SK-N-SH (cell line): Measurements from ENCODE around the gene MRPS24. TPM values are rescaled to one million over a fixed set of nuclear protein-coding genes. Genes with fewer than 3 reads are reported as not detected.
"Not testable (repeated sequence)": the region's sequence is repeated elsewhere in the genome, so short reads cannot be mapped to it uniquely, and the experiment has no call there.

Experiments used
- CTCF ChIA-PET: fragments of 300-600, 350-600 bp; formaldehyde crosslinking; extraction: SDS; loops from one replicate; lab custom pipeline; 2021; lab: Yijun Ruan, JAX
- POLR2A ChIA-PET: fragments of 350-600 bp; sonication (Branson Sonifier 250); formaldehyde crosslinking; extraction: SDS; loops from one replicate; lab custom pipeline; 2020; ENCODE audit warnings: antibody characterized with exemption, inconsistent platforms; lab: Yijun Ruan, JAX
- DNase-seq: peaks from one replicate; pipeline ENCODE4 v3.0.0; 2012
- H2AFZ ChIP-seq: fragments of 200-600 bp; sonication (generic); 2 replicates; pipeline ENCODE4 v1.8.1; 2016; ENCODE audit warnings: antibody characterized with exemption, mild to moderate bottlenecking, low read depth
- H3F3A ChIP-seq: fragments of 200-600 bp; sonication (generic); replicated peaks from 2 replicates; pipeline ENCODE3; 2016; ENCODE audit warnings: antibody characterized with exemption, mild to moderate bottlenecking; ENCODE audit not compliant: insufficient read depth
- H3K27ac ChIP-seq, 2 experiments: fragments of 200-500 bp in 1 of 2; fragments of 200-600 bp in 1 of 2; sonication (Bioruptor generic) in 1 of 2; sonication (generic), shearing (Covaris generic) in 1 of 2; 2 replicates each; pipeline versions ENCODE4 v1.5.1 to v1.6.1; 2014 to 2016; ENCODE audit warnings: low read depth in 2 of 2, inconsistent platforms in 1 of 2, low read length in 1 of 2, mild to moderate bottlenecking in 1 of 2, mixed read lengths in 1 of 2
- H3K27me3 ChIP-seq: fragments of 200-600 bp; sonication (generic), shearing (Covaris generic); 2 replicates; pipeline ENCODE4 v1.6.1; 2016; ENCODE audit warnings: mixed run types; ENCODE audit not compliant: insufficient read depth
- H3K36me3 ChIP-seq, 2 experiments: fragments of 200-500 bp in 1 of 2; fragments of 200-600 bp in 1 of 2; sonication (Bioruptor generic) in 1 of 2; sonication (generic) in 1 of 2; replicated peaks in 1 of 2; 2 replicates each; pipeline versions ENCODE3 to v1.5.1; 2014 to 2016; ENCODE audit warnings: low read length in 1 of 2, mild to moderate bottlenecking in 1 of 2; ENCODE audit not compliant: insufficient read depth in 2 of 2, control insufficient read depth in 1 of 2
- H3K4me1 ChIP-seq, 2 experiments: fragments of 200-500 bp in 1 of 2; fragments of 200-600 bp in 1 of 2; sonication (Bioruptor generic) in 1 of 2; sonication (generic), shearing (Covaris generic) in 1 of 2; 2 replicates each; pipeline versions ENCODE4 v1.5.1 to v1.6.1; 2014 to 2016; ENCODE audit warnings: low read depth in 1 of 2, low read length in 1 of 2, mixed run types in 1 of 2; ENCODE audit not compliant: insufficient read depth in 2 of 2, control insufficient read depth in 1 of 2
- H3K4me2 ChIP-seq: fragments of 200-600 bp; sonication (generic), shearing (Covaris generic); 2 replicates; pipeline ENCODE4 v1.6.1; 2017; ENCODE audit warnings: mixed run types
- H3K4me3 ChIP-seq, 2 experiments: fragments of 200-500 bp in 1 of 2; fragments of 200-600 bp in 1 of 2; sonication (Bioruptor generic) in 1 of 2; sonication (generic), shearing (Covaris generic) in 1 of 2; 2 replicates each; pipeline versions ENCODE4 v1.5.1 to v1.8.1; 2014 to 2016; ENCODE audit warnings: low read depth in 2 of 2, inconsistent platforms in 1 of 2, low read length in 1 of 2, mild to moderate bottlenecking in 1 of 2, mixed read lengths in 1 of 2, moderate library complexity in 1 of 2
- H3K79me2 ChIP-seq: fragments of 200-600 bp; sonication (generic); 2 replicates; pipeline ENCODE4 v1.8.1; 2017; ENCODE audit warnings: mild to moderate bottlenecking; ENCODE audit not compliant: insufficient read depth
- H3K9ac ChIP-seq: fragments of 200-600 bp; sonication (generic); 2 replicates; pipeline ENCODE4 v1.6.1; 2017; ENCODE audit warnings: mixed run types
- H3K9me2 ChIP-seq: fragments of 200-600 bp; sonication (generic); 2 replicates; pipeline ENCODE4 v1.6.1; 2017; ENCODE audit warnings: mixed run types
- H3K9me3 ChIP-seq: fragments of 200-600 bp; sonication (generic); 2 replicates; pipeline ENCODE4 v1.6.1; 2017; ENCODE audit warnings: mixed run types, mild to moderate bottlenecking, moderate library complexity
- H4K20me1 ChIP-seq: fragments of 200-600 bp; sonication (generic); 2 replicates; pipeline ENCODE4 v1.6.1; 2017; ENCODE audit warnings: mild to moderate bottlenecking, mixed run types; ENCODE audit not compliant: insufficient read depth
- EP300 ChIP-seq, 2 experiments: IDR thresholded peaks; 2 replicates each; pipeline versions ENCODE4 v1.4.0 to v1.6.1; 2012; ENCODE audit warnings: borderline replicate concordance in 1 of 2, low read depth in 1 of 2, low read length in 1 of 2
- FOSL2 ChIP-seq: IDR thresholded peaks from 2 replicates; pipeline ENCODE4 v1.4.0; 2012; ENCODE audit warnings: low read depth, mild to moderate bottlenecking, moderate library complexity, borderline replicate concordance
- FOXJ3 ChIP-seq: sonication (generic); formaldehyde crosslinking; IDR thresholded peaks from 2 replicates; pipeline ENCODE4 v1.5.1; 2020; ENCODE audit warnings: mild to moderate bottlenecking, missing genetic modification reagents
- GABPA ChIP-seq: IDR thresholded peaks from 2 replicates; pipeline ENCODE4 v1.4.0; 2012; ENCODE audit warnings: low read depth, mild to moderate bottlenecking
- MEF2A ChIP-seq: IDR thresholded peaks from 2 replicates; pipeline ENCODE4 v1.4.0; 2012; ENCODE audit warnings: low read depth, borderline replicate concordance
- MXI1 ChIP-seq: IDR thresholded peaks from 2 replicates; pipeline ENCODE4 v1.6.1; 2012; ENCODE audit warnings: mild to moderate bottlenecking, low read depth, low read length, improper control_type of control experiment
- NRF1 ChIP-seq: IDR thresholded peaks from 2 replicates; pipeline ENCODE4 v1.6.1; 2012; ENCODE audit warnings: low read depth, mild to moderate bottlenecking, low read length
- RFX5 ChIP-seq: IDR thresholded peaks from 2 replicates; pipeline ENCODE4 v1.6.1; 2012; ENCODE audit warnings: mild to moderate bottlenecking, improper control_type of control experiment, low read length
- SMC3 ChIP-seq: IDR thresholded peaks from 2 replicates; pipeline ENCODE4 v1.6.1; 2012; ENCODE audit warnings: low read depth, low read length, improper control_type of control experiment
- TAF1 ChIP-seq: IDR thresholded peaks from 2 replicates; pipeline ENCODE4 v1.6.1; 2012; ENCODE audit warnings: low read depth, mild to moderate bottlenecking, low read length, moderate library complexity, borderline replicate concordance
- TCF12 ChIP-seq: IDR thresholded peaks from 2 replicates; pipeline ENCODE4 v1.4.0; 2012
- TEAD4 ChIP-seq: IDR thresholded peaks from 2 replicates; pipeline ENCODE4 v1.4.0; 2012; ENCODE audit warnings: mild to moderate bottlenecking, borderline replicate concordance; ENCODE audit not compliant: insufficient read depth
- WGBS: methylation state at CpG from one replicate; pipeline ENCODE4 v1.1.6; 2017; ENCODE audit warnings: low lambda C conversion rate; 5-methylcytosine and 5-hydroxymethylcytosine counted together
- polyA plus RNA-seq, 3 experiments: library from polyadenylated mRNA; depleted of rRNA; stranded (reverse); fragments of >200 nt; gene quantifications; 2 replicates each; pipeline ENCODE4 v1.2.3, GENCODE V29; 2012
- TF ChIP-seq, protein P1 (sequence below): fragments of 150-350 bp; IDR thresholded peaks from 2 replicates; pipeline ENCODE4 v1.6.1; 2016; ENCODE audit warnings: mild to moderate bottlenecking, low read depth, low read length
- TF ChIP-seq, protein P2 (sequence below): IDR thresholded peaks from 2 replicates; pipeline ENCODE4 v1.4.0; 2012; ENCODE audit warnings: low read depth
- TF ChIP-seq, protein P3 (sequence below): IDR thresholded peaks from 2 replicates; pipeline ENCODE4 v1.4.0; 2012; ENCODE audit warnings: low read depth, borderline replicate concordance
- TF ChIP-seq, protein P4 (sequence below): fragments of 200-600 bp; sonication (generic); IDR thresholded peaks from 2 replicates; pipeline ENCODE4 v1.6.1; 2017; ENCODE audit warnings: antibody characterized with exemption, mild to moderate bottlenecking, moderate library complexity

Gene MRPS24
- polyA plus RNA-seq, 1 of the 3 experiments (the other 2 are of a cell fraction) = 234 TPM

DNA sequence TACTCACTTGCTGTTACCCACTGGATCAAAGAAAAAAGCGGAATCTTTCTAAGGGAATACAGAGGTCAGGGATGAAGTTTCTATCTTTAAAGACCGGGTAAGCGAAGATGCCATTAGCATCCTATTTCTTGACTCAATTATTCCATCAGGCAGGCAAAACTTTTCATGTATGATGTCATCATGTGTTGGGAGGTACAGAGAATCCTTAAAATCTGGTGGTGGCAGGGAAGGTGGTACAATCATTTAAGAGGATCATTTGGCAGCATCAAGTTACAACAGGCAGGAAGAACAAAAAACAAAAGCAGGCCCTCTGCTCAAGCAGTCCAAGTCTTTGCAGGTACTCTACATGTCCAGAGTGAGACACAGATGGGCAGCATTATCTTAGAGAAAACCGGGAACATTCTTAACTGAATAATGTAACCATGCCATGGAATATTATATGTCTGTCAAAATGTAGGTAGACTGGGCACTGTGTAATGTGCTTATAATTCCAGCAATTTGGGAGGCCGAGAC lies 33.3 kb upstream of the MRPS24 start:
- POLR2A ChIA-PET = no interaction called here
- DNase-seq = no peak
- CTCF ChIA-PET = interaction anchor here (1.0 kb wide), 1 partner anchor 48 kb away, joined by 3 read pairs; no protein-coding TSS in a partner anchor
- Histone ChIP-seq H3F3A (no peaks in the 10 kb centered on the region), H3K9me3 (no peaks in the 10 kb centered on the region), H3K27ac (no peak overlapping the region), H3K9ac (no peak overlapping the region), H3K4me3 (no peak overlapping the region), H3K4me1 (peaks cover 4 to 23% of the 10 kb centered on the region in 2 experiments; a peak in 2 of 4 replicates), H3K4me2 (no peak overlapping the region), H3K36me3 (peaks cover 5 to 8% of the 10 kb centered on the region in 2 experiments), H2AFZ (no peak overlapping the region), H3K9me2 (no peaks in the 10 kb centered on the region), H4K20me1 (peaks cover 44% of the 10 kb centered on the region), H3K79me2 (peaks cover 82% of the 10 kb centered on the region), H3K27me3 (no peaks in the 10 kb centered on the region)
- TF ChIP-seq, protein P1, sequence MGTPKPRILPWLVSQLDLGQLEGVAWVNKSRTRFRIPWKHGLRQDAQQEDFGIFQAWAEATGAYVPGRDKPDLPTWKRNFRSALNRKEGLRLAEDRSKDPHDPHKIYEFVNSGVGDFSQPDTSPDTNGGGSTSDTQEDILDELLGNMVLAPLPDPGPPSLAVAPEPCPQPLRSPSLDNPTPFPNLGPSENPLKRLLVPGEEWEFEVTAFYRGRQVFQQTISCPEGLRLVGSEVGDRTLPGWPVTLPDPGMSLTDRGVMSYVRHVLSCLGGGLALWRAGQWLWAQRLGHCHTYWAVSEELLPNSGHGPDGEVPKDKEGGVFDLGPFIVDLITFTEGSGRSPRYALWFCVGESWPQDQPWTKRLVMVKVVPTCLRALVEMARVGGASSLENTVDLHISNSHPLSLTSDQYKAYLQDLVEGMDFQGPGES = no peak
- TF ChIP-seq, protein P2, sequence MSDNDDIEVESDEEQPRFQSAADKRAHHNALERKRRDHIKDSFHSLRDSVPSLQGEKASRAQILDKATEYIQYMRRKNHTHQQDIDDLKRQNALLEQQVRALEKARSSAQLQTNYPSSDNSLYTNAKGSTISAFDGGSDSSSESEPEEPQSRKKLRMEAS = no peak
- no peak for TF ChIP-seq MEF2A
- no peak for TF ChIP-seq MXI1
- TF ChIP-seq SMC3 = no peak
- TF ChIP-seq TAF1 = no peak
- TF ChIP-seq GABPA = no peak
- TF ChIP-seq TCF12 = no peak
- TF ChIP-seq NRF1 = no peak
- no peak for TF ChIP-seq FOSL2
- TF ChIP-seq FOXJ3 (CRISPR knock-in tag) = no peak
- TF ChIP-seq, protein P3, sequence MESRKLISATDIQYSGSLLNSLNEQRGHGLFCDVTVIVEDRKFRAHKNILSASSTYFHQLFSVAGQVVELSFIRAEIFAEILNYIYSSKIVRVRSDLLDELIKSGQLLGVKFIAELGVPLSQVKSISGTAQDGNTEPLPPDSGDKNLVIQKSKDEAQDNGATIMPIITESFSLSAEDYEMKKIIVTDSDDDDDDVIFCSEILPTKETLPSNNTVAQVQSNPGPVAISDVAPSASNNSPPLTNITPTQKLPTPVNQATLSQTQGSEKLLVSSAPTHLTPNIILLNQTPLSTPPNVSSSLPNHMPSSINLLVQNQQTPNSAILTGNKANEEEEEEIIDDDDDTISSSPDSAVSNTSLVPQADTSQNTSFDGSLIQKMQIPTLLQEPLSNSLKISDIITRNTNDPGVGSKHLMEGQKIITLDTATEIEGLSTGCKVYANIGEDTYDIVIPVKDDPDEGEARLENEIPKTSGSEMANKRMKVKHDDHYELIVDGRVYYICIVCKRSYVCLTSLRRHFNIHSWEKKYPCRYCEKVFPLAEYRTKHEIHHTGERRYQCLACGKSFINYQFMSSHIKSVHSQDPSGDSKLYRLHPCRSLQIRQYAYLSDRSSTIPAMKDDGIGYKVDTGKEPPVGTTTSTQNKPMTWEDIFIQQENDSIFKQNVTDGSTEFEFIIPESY = no peak
- TF ChIP-seq, protein P4, sequence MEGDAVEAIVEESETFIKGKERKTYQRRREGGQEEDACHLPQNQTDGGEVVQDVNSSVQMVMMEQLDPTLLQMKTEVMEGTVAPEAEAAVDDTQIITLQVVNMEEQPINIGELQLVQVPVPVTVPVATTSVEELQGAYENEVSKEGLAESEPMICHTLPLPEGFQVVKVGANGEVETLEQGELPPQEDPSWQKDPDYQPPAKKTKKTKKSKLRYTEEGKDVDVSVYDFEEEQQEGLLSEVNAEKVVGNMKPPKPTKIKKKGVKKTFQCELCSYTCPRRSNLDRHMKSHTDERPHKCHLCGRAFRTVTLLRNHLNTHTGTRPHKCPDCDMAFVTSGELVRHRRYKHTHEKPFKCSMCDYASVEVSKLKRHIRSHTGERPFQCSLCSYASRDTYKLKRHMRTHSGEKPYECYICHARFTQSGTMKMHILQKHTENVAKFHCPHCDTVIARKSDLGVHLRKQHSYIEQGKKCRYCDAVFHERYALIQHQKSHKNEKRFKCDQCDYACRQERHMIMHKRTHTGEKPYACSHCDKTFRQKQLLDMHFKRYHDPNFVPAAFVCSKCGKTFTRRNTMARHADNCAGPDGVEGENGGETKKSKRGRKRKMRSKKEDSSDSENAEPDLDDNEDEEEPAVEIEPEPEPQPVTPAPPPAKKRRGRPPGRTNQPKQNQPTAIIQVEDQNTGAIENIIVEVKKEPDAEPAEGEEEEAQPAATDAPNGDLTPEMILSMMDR = no peak
- TF ChIP-seq RFX5 = no peak
- no peak for TF ChIP-seq TEAD4
- no peak for TF ChIP-seq EP300 (IDR thresholded peaks at IDR 0.05; ENCODE audit: borderline replicate concordance in 1 of 2, low read depth in 1 of 2, low read length in 1 of 2)
- 96% methylated on average over 5 of the region's 5 CpGs for WGBS

DNA sequence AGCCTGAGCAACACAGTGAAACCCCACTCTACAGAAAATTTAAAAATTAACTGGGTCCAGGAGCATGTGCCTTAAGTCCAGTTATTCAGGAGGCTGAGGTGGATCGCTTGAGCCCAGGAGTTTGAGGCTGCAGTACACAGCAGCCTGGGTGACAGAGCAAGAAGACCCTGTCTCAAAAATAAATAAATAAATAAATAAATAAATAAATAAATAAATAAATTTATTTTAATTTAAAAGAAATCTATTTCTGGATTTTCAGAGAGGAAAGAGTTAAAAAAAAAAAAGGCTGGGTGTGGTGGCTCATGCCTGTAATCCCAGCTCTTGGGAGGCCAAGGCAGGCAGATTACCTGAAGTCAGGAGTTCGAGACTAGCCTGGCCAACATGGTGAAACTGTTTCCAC lies 29.3 kb upstream of the MRPS24 start:
- H3K4me3 ChIP-seq, H3K4me1 ChIP-seq, H3K27ac ChIP-seq, H3K9me2 ChIP-seq, POLR2A ChIA-PET, H3K27me3 ChIP-seq, H3K4me2 ChIP-seq, H2AFZ ChIP-seq, H3K9ac ChIP-seq, DNase-seq, H3K9me3 ChIP-seq, H3F3A ChIP-seq: not testable (repeated sequence)
- Histone ChIP-seq H3K79me2 (peaks cover 98% of the 10 kb centered on the region), H4K20me1 (peaks cover 47% of the 10 kb centered on the region), H3K36me3 (peaks cover 5 to 23% of the 10 kb centered on the region in 2 experiments)
- CTCF ChIA-PET = interaction anchor here (1.5 kb wide), 1 partner anchor 56 kb away, joined by 3 read pairs; no protein-coding TSS in a partner anchor
- 96% methylated on average over 2 of the region's 2 CpGs for WGBS
